ENCODE results near the gene COL9A3.

Gene COL9A3

DNA sequence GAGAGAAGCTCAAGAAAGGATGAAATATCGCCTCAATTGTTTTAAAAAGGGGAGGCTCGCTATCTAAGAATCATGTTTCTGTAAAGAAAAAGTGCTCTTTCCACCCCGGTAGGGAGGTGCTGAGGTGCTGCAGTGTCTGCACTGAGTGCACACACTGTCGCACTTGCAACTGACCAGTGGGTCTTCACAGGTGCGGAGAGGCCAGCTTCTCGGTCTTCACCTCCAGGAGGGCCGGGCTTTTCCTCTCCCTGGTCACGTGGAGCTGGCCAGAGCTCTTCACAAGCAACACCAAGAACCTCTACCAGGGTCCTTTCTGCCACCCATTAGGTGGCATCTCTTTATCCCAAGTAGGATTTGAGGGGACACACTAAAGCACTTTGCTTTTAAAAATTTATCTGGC lies 72.6 kb downstream of the COL9A3 start:
- no peak overlapping the region for H3K4me3 ChIP-seq (ENCODE audit: low read length)
- no peaks in the 10 kb centered on the region for H3K27me3 ChIP-seq (replicated peaks; ENCODE audit: insufficient read depth, low read length)
- H3K36me3 ChIP-seq (replicated peaks; ENCODE audit: insufficient read depth, low read length) = peaks cover 8% of the 10 kb centered on the region
- H3F3A ChIP-seq (ENCODE audit: insufficient read depth, low read length) = peaks cover 12% of the 10 kb centered on the region
- no peak for TF ChIP-seq EZH2phosphoT487 (IDR thresholded peaks at IDR 0.05; ENCODE audit: low read length)
- TF ChIP-seq, protein P1, sequence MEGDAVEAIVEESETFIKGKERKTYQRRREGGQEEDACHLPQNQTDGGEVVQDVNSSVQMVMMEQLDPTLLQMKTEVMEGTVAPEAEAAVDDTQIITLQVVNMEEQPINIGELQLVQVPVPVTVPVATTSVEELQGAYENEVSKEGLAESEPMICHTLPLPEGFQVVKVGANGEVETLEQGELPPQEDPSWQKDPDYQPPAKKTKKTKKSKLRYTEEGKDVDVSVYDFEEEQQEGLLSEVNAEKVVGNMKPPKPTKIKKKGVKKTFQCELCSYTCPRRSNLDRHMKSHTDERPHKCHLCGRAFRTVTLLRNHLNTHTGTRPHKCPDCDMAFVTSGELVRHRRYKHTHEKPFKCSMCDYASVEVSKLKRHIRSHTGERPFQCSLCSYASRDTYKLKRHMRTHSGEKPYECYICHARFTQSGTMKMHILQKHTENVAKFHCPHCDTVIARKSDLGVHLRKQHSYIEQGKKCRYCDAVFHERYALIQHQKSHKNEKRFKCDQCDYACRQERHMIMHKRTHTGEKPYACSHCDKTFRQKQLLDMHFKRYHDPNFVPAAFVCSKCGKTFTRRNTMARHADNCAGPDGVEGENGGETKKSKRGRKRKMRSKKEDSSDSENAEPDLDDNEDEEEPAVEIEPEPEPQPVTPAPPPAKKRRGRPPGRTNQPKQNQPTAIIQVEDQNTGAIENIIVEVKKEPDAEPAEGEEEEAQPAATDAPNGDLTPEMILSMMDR (IDR thresholded peaks at IDR 0.05; ENCODE audit: low read length) = no peak
- no peak for TF ChIP-seq EZH2 (optimal IDR thresholded peaks at IDR 0.05; ENCODE audit: low read depth, low read length)
- H3K27ac ChIP-seq (ENCODE audit: low read length) = no peak overlapping the region
- H3K4me1 ChIP-seq (ENCODE audit: low read length) = peaks cover 18% of the 10 kb centered on the region
- no peak overlapping the region for H3K9ac ChIP-seq (ENCODE audit: low read length)
- H3K79me2 ChIP-seq (ENCODE audit: low read length) = no peaks in the 10 kb centered on the region
- no peaks in the 10 kb centered on the region for H3K9me3 ChIP-seq (replicated peaks; ENCODE audit: insufficient read depth, low read length)
- H4K20me1 ChIP-seq (ENCODE audit: insufficient read depth, low read length) = no peaks in the 10 kb centered on the region; the same call in 1 of the 2 replicates
- no peak for DNase-seq
- no peaks in the 10 kb centered on the region for H3K9me2 ChIP-seq (replicated peaks; ENCODE audit: insufficient read depth, low read length)
- H2AFZ ChIP-seq (ENCODE audit: low read length) = no peak overlapping the region
- H3K4me2 ChIP-seq (ENCODE audit: low read depth, low read length) = no peak overlapping the region

DNA sequence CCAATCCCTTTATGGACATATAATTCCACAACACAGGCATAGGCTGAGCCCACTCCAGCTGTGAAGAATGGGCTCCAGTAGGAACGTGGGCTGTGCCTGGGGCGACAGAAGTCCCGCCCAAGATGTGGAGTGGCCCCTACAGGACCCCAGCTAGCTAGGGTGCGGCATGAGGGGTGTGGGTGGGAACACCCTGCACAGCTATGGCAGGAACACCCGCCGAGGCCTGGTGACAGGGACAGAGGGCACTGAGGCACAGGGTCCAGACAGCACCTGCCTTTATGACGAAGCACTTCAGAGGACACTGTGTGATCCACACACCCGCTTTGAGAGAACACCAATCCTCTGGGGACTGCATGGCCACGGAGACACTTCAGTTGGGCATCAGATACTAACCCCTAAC lies 73.0 kb downstream of the COL9A3 start:
- H3K79me2 ChIP-seq (ENCODE audit: low read length) = no peaks in the 10 kb centered on the region
- no peak overlapping the region for H3K4me3 ChIP-seq (ENCODE audit: low read length)
- no peaks in the 10 kb centered on the region; the same call in 1 of the 2 replicates for H4K20me1 ChIP-seq (ENCODE audit: insufficient read depth, low read length)
- no peak overlapping the region for H2AFZ ChIP-seq (ENCODE audit: low read length)
- H3K4me1 ChIP-seq (ENCODE audit: low read length) = peaks cover 18% of the 10 kb centered on the region
- no peaks in the 10 kb centered on the region for H3K9me2 ChIP-seq (replicated peaks; ENCODE audit: insufficient read depth, low read length)
- H3K27ac ChIP-seq (ENCODE audit: low read length) = no peak overlapping the region
- no peak overlapping the region for H3K4me2 ChIP-seq (ENCODE audit: low read depth, low read length)
- H3F3A ChIP-seq (ENCODE audit: insufficient read depth, low read length) = peaks cover 12% of the 10 kb centered on the region
- no peak for DNase-seq
- H3K9me3 ChIP-seq (replicated peaks; ENCODE audit: insufficient read depth, low read length) = no peaks in the 10 kb centered on the region
- TF ChIP-seq EZH2 (optimal IDR thresholded peaks at IDR 0.05; ENCODE audit: low read depth, low read length) = no peak
- TF ChIP-seq, protein P1 (IDR thresholded peaks at IDR 0.05; ENCODE audit: low read length) = no peak
- no peak for TF ChIP-seq EZH2phosphoT487 (IDR thresholded peaks at IDR 0.05; ENCODE audit: low read length)
- no peaks in the 10 kb centered on the region for H3K27me3 ChIP-seq (replicated peaks; ENCODE audit: insufficient read depth, low read length)
- no peak overlapping the region for H3K9ac ChIP-seq (ENCODE audit: low read length)
- H3K36me3 ChIP-seq (replicated peaks; ENCODE audit: insufficient read depth, low read length) = peaks cover 12% of the 10 kb centered on the region

DNA sequence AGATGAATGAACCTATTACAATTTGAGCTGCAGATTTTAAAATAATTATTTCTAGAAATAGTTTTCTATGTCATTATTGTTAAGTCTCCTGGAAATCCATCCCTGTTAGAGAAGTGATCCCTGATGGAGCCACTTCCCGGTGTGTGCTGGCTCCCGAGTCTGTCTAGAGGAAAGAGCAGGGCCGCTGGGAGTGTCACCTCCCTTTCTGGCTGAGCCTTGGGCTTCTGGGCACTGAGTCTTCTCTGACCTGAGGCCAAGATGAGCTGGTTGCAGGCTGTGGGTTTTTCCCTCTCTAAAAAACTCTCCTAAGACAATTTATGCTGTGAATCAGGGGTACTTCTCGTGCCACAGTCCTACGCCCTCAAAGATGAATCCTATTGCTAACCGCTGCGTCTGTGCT lies 73.6 kb downstream of the COL9A3 start:
- no peak overlapping the region for H3K4me2 ChIP-seq (ENCODE audit: low read depth, low read length)
- no peaks in the 10 kb centered on the region for H3K9me3 ChIP-seq (replicated peaks; ENCODE audit: insufficient read depth, low read length)
- no peaks in the 10 kb centered on the region for H3K9me2 ChIP-seq (replicated peaks; ENCODE audit: insufficient read depth, low read length)
- H3K4me1 ChIP-seq (ENCODE audit: low read length) = peaks cover 18% of the 10 kb centered on the region
- peaks cover 12% of the 10 kb centered on the region for H3K36me3 ChIP-seq (replicated peaks; ENCODE audit: insufficient read depth, low read length)
- DNase-seq = no peak
- H3K27ac ChIP-seq (ENCODE audit: low read length) = no peak overlapping the region
- TF ChIP-seq EZH2phosphoT487 (IDR thresholded peaks at IDR 0.05; ENCODE audit: low read length) (no peak), EZH2 (optimal IDR thresholded peaks at IDR 0.05; ENCODE audit: low read depth, low read length) (no peak)
- TF ChIP-seq, protein P1 (IDR thresholded peaks at IDR 0.05; ENCODE audit: low read length) = no peak
- H3K4me3 ChIP-seq (ENCODE audit: low read length) = no peak overlapping the region
- no peak overlapping the region for H2AFZ ChIP-seq (ENCODE audit: low read length)
- no peaks in the 10 kb centered on the region for H3K79me2 ChIP-seq (ENCODE audit: low read length)
- no peak overlapping the region for H3K9ac ChIP-seq (ENCODE audit: low read length)
- no peaks in the 10 kb centered on the region for H3K27me3 ChIP-seq (replicated peaks; ENCODE audit: insufficient read depth, low read length)
- H4K20me1 ChIP-seq (ENCODE audit: insufficient read depth, low read length) = no peaks in the 10 kb centered on the region; the same call in 1 of the 2 replicates
- H3F3A ChIP-seq (ENCODE audit: insufficient read depth, low read length) = peaks cover 12% of the 10 kb centered on the region

Data from MM.1S (cell line).